ENCODE measurements around the gene CCDC30. TPM values are rescaled to one million over a fixed set of nuclear protein-coding genes. Genes with fewer than 3 reads are reported as not detected.
"Not testable (repeated sequence)": the region's sequence is repeated elsewhere in the genome, so short reads cannot be mapped to it uniquely, and the experiment has no call there.

The CCDC30 gene
- total and polyA plus RNA-seq, 2 experiments from 2014 or later, result 0.65 to 1.6 TPM

GRCh38 chr1:42461196-42461595 is 1.9 kb upstream of the CCDC30 start:
- H3K79me2 ChIP-seq (ENCODE audit: insufficient read depth), result peaks cover 15% of the 10 kb centered on the region
- in situ Hi-C loops (cut with MboI), result no loop called here
- H3K9me2 ChIP-seq (ENCODE audit: insufficient read depth), result no peaks in the 10 kb centered on the region
- WGBS, 2 experiments (ENCODE audit: low coverage in 1 of 2, low lambda C conversion rate in 2 of 2, missing lambda C conversion rate in 2 of 2), result 73 to 85% methylated on average over 2 of the region's 2 CpGs
- peaks cover 16% of the 10 kb centered on the region for H3K4me1 ChIP-seq (ENCODE audit: insufficient read depth)
- H4K20me1 ChIP-seq (ENCODE audit: insufficient read depth), result no peaks in the 10 kb centered on the region
- peaks cover 13% of the 10 kb centered on the region for H3K36me3 ChIP-seq (ENCODE audit: low read depth)
- H2AFZ ChIP-seq, result no peak overlapping the region
- TF ChIP-seq EZH2 (IDR thresholded peaks at IDR 0.05; ENCODE audit: insufficient read depth, poor library complexity, severe bottlenecking) (no peak), EZH2phosphoT487 (IDR thresholded peaks at IDR 0.05; ENCODE audit: insufficient read depth, low read depth) (no peak)
- no peak overlapping the region for H3K4me2 ChIP-seq (ENCODE audit: unreplicated experiment)
- no peak overlapping the region for H3K27ac ChIP-seq
- peaks cover 32% of the 10 kb centered on the region; the same call in 1 of the 2 replicates for H3F3A ChIP-seq (ENCODE audit: insufficient read depth)
- H3K9ac ChIP-seq, result no peak overlapping the region
- DNase-seq, result no peak
- H3K9me3 ChIP-seq (ENCODE audit: low read depth), result no peaks in the 10 kb centered on the region
- no peak overlapping the region for H3K4me3 ChIP-seq
- H3K27me3 ChIP-seq (replicated peaks; ENCODE audit: insufficient read depth), result no peaks in the 10 kb centered on the region

- peak overlapping the region; percentile 93 for H2AFZ ChIP-seq
- no peaks in the 10 kb centered on the region for H3K79me2 ChIP-seq (ENCODE audit: insufficient read depth)
- WGBS, 2 experiments (ENCODE audit: low coverage in 1 of 2, low lambda C conversion rate in 2 of 2, missing lambda C conversion rate in 2 of 2), result 67 to 74% methylated on average over 3 of the region's 3 CpGs
- H3K27me3 ChIP-seq (replicated peaks; ENCODE audit: insufficient read depth), result no peaks in the 10 kb centered on the region
- no peaks in the 10 kb centered on the region for H4K20me1 ChIP-seq (ENCODE audit: insufficient read depth)
- in situ Hi-C loops (cut with MboI), result no loop called here
- H3K9me3 ChIP-seq (ENCODE audit: low read depth), result no peaks in the 10 kb centered on the region
- DNase-seq, result peak; percentile 19
- H3K36me3 ChIP-seq (ENCODE audit: low read depth), result peaks cover 6% of the 10 kb centered on the region; the same call in 1 of the 2 replicates
- H3K27ac ChIP-seq, result no peak overlapping the region
- peak overlapping the region; percentile 79 for H3K4me3 ChIP-seq
- peaks cover 11% of the 10 kb centered on the region; the same call in 1 of the 2 replicates for H3K4me1 ChIP-seq (ENCODE audit: insufficient read depth)
- peak overlapping the region; percentile 76 for H3K9ac ChIP-seq
- no peaks in the 10 kb centered on the region for H3K9me2 ChIP-seq (ENCODE audit: insufficient read depth)
- H3K4me2 ChIP-seq (ENCODE audit: unreplicated experiment), result peak overlapping the region; percentile 85
- TF ChIP-seq EZH2phosphoT487 (IDR thresholded peaks at IDR 0.05; ENCODE audit: insufficient read depth, low read depth) (no peak), EZH2 (IDR thresholded peaks at IDR 0.05; ENCODE audit: insufficient read depth, poor library complexity, severe bottlenecking) (no peak)
- peaks cover 32% of the 10 kb centered on the region; the same call in 1 of the 2 replicates for H3F3A ChIP-seq (ENCODE audit: insufficient read depth)
Observed at GRCh38 chr1:42463921-42464320, 835 bp downstream of the CCDC30 start.

DNA sequence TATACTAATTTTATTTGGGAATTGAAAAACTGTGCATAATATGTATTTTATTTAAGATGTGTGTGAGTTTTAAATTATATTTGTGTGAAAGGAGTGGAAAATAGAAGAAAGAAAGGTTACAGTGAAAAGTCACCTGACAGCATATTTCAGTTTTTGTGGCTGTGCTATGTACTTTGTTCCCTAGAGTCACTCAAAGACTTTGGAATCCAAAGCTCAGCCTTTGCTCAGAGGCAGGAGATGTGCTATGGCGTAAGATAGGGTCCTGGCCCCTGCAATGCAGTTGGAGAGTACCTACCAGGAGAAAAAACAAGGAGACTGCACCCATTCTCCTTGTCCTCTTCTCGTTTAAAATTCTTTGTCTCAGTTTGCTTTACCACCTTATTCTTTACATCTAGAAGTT is 2.9 kb downstream of the CCDC30 start:
- Histone ChIP-seq H3K27me3 (replicated peaks; ENCODE audit: insufficient read depth) (no peaks in the 10 kb centered on the region), H2AFZ (no peak overlapping the region)
- in situ Hi-C loops (cut with MboI), result no loop called here

GRCh38 chr1:42469727-42470126 is 6.6 kb downstream of the CCDC30 start:
- no peak overlapping the region for H3K27ac ChIP-seq
- H4K20me1 ChIP-seq (ENCODE audit: insufficient read depth), result no peaks in the 10 kb centered on the region
- H3K79me2 ChIP-seq (ENCODE audit: insufficient read depth), result no peaks in the 10 kb centered on the region
- no peaks in the 10 kb centered on the region for H3F3A ChIP-seq (ENCODE audit: insufficient read depth)
- no peaks in the 10 kb centered on the region for H3K36me3 ChIP-seq (ENCODE audit: low read depth)
- no peak for DNase-seq
- H3K27me3 ChIP-seq (replicated peaks; ENCODE audit: insufficient read depth), result no peaks in the 10 kb centered on the region
- H3K9ac ChIP-seq, result no peak overlapping the region
- WGBS, 2 experiments (ENCODE audit: low coverage in 1 of 2, low lambda C conversion rate in 2 of 2, missing lambda C conversion rate in 2 of 2), result 75 to 83% methylated on average over 2 of the region's 2 CpGs
- in situ Hi-C loops (cut with MboI), result no loop called here
- no peak overlapping the region for H3K4me3 ChIP-seq
- H2AFZ ChIP-seq, result no peak overlapping the region
- H3K9me2 ChIP-seq (ENCODE audit: insufficient read depth), result no peaks in the 10 kb centered on the region
- H3K4me2 ChIP-seq (ENCODE audit: unreplicated experiment), result no peak overlapping the region
- H3K9me3 ChIP-seq (ENCODE audit: low read depth), result no peaks in the 10 kb centered on the region
- H3K4me1 ChIP-seq (ENCODE audit: insufficient read depth), result no peaks in the 10 kb centered on the region
- TF ChIP-seq EZH2 (IDR thresholded peaks at IDR 0.05; ENCODE audit: insufficient read depth, poor library complexity, severe bottlenecking), result no peak
- TF ChIP-seq EZH2phosphoT487 (IDR thresholded peaks at IDR 0.05; ENCODE audit: insufficient read depth, low read depth), result no peak

More for the DNA sequence above, 2.9 kb downstream of the CCDC30 start:
- Histone ChIP-seq H3K9ac (no peak overlapping the region), H3F3A (ENCODE audit: insufficient read depth) (peaks cover 14% of the 10 kb centered on the region; the same call in 1 of the 2 replicates), H3K4me3 (no peak overlapping the region), H3K4me2 (ENCODE audit: unreplicated experiment) (no peak overlapping the region), H3K36me3 (ENCODE audit: low read depth) (no peaks in the 10 kb centered on the region), H3K4me1 (ENCODE audit: insufficient read depth) (peaks cover 11% of the 10 kb centered on the region; the same call in 1 of the 2 replicates), H4K20me1 (ENCODE audit: insufficient read depth) (no peaks in the 10 kb centered on the region), H3K79me2 (ENCODE audit: insufficient read depth) (no peaks in the 10 kb centered on the region), H3K9me2 (ENCODE audit: insufficient read depth) (no peaks in the 10 kb centered on the region), H3K9me3 (ENCODE audit: low read depth) (no peaks in the 10 kb centered on the region), H3K27ac (no peak overlapping the region)
- TF ChIP-seq EZH2 (IDR thresholded peaks at IDR 0.05; ENCODE audit: insufficient read depth, poor library complexity, severe bottlenecking), result no peak
- no peak for TF ChIP-seq EZH2phosphoT487 (IDR thresholded peaks at IDR 0.05; ENCODE audit: insufficient read depth, low read depth)
- 55 to 69% methylated on average over 2 of the region's 2 CpGs for WGBS, 2 experiments (ENCODE audit: low coverage in 1 of 2, low lambda C conversion rate in 2 of 2, missing lambda C conversion rate in 2 of 2)
- DNase-seq, result no peak

DNA sequence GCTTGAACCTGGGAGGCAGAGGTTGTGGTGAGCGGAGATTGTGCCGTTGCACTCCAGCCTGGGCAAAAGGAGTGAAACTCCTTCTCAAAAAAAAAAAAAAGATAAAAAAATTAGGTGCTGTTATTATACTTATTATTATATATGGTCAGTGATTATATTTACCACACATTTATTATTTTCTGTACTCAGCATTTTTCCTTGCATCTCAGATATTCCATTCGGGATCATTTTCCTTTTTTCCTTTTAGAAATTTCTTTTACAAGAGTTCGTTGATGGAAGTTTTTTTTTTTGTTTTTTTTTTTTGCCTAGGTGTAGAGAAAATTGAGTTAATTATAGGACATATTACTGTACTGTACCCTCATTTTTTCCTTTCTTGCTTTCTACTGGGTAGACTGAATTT is 13.5 kb downstream of the CCDC30 start:
- H3F3A ChIP-seq (ENCODE audit: insufficient read depth), result no peaks in the 10 kb centered on the region
- no peaks in the 10 kb centered on the region for H3K27me3 ChIP-seq (replicated peaks; ENCODE audit: insufficient read depth)
- no peak overlapping the region for H3K9ac ChIP-seq
- H2AFZ ChIP-seq, result no peak overlapping the region
- H4K20me1 ChIP-seq (ENCODE audit: insufficient read depth), result no peaks in the 10 kb centered on the region
- H3K4me1 ChIP-seq (ENCODE audit: insufficient read depth), result no peaks in the 10 kb centered on the region
- H3K9me3 ChIP-seq (ENCODE audit: low read depth), result no peaks in the 10 kb centered on the region
- DNase-seq, result no peak
- no peak overlapping the region for H3K27ac ChIP-seq
- TF ChIP-seq EZH2phosphoT487 (IDR thresholded peaks at IDR 0.05; ENCODE audit: insufficient read depth, low read depth), result no peak
- no peak for TF ChIP-seq EZH2 (IDR thresholded peaks at IDR 0.05; ENCODE audit: insufficient read depth, poor library complexity, severe bottlenecking)
- 79 to 84% methylated on average over 4 of the region's 4 CpGs for WGBS, 2 experiments (ENCODE audit: low coverage in 1 of 2, low lambda C conversion rate in 2 of 2, missing lambda C conversion rate in 2 of 2)
- in situ Hi-C loops (cut with MboI), result no loop called here
- no peaks in the 10 kb centered on the region for H3K79me2 ChIP-seq (ENCODE audit: insufficient read depth)
- H3K4me2 ChIP-seq (ENCODE audit: unreplicated experiment), result no peak overlapping the region
- H3K36me3 ChIP-seq (ENCODE audit: low read depth), result no peaks in the 10 kb centered on the region
- no peaks in the 10 kb centered on the region for H3K9me2 ChIP-seq (ENCODE audit: insufficient read depth)
- H3K4me3 ChIP-seq, result no peak overlapping the region

DNA sequence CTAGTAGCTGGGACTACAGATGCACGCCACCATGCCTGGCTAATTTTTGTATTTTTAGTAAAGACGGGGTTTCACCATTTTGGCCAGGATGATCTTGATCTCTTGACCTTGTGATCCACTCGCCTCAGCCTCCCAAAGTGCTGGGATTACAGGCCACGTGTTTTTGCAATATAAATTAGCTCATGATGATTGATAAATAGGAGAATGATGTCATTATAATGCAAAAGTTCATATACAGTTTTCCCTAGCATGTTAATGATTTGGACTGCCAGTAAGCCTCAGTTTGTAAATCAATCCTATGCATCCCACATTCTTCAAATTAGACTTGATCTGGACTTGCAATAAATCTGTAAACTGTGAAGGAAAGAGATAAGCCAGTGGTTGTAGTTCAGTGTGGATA is 14.3 kb downstream of the CCDC30 start:
- H3K9me3 ChIP-seq (ENCODE audit: low read depth); H3K4me3 ChIP-seq; H3K4me2 ChIP-seq (ENCODE audit: unreplicated experiment); H3K4me1 ChIP-seq (ENCODE audit: insufficient read depth); H3K36me3 ChIP-seq (ENCODE audit: low read depth); H3K79me2 ChIP-seq (ENCODE audit: insufficient read depth); H3K9ac ChIP-seq; DNase-seq; H4K20me1 ChIP-seq (ENCODE audit: insufficient read depth); H3K27me3 ChIP-seq (replicated peaks; ENCODE audit: insufficient read depth); H2AFZ ChIP-seq; in situ Hi-C loops (cut with MboI); H3K27ac ChIP-seq; H3F3A ChIP-seq (ENCODE audit: insufficient read depth); H3K9me2 ChIP-seq (ENCODE audit: insufficient read depth): not testable (repeated sequence)
- 70% methylated on average over 4 of the region's 4 CpGs for WGBS, 2 experiments (ENCODE audit: low coverage in 1 of 2, low lambda C conversion rate in 2 of 2, missing lambda C conversion rate in 2 of 2)
